Neural cell (in vitro differentiated cells): ENCODE measurements around the gene CRCP. TPM values are rescaled to one million over a fixed set of nuclear protein-coding genes. Genes with fewer than 3 reads are reported as not detected.

Experiments
- H2AFZ ChIP-seq: fragments of 200-600, 300-800 bp; sonication (generic), shearing (Covaris generic); 2 replicates; pipeline ENCODE4 v1.6.0; 2014; ENCODE audit warnings: low read depth, mild to moderate bottlenecking, antibody characterized with exemption, low read length, moderate library complexity
- H3F3A ChIP-seq: fragments of 200-600 bp; shearing (Covaris generic); 2 replicates; pipeline ENCODE4 v1.6.1; 2016; ENCODE audit warnings: mild to moderate bottlenecking, moderate library complexity, mixed read lengths, antibody characterized with exemption, low read length; ENCODE audit not compliant: insufficient read depth, poor library complexity, severe bottlenecking
- H3K27ac ChIP-seq: fragments of 200-600, 300-800 bp; sonication (generic), shearing (Covaris generic); 2 replicates; pipeline ENCODE4 v1.5.1; 2014; ENCODE audit warnings: mild to moderate bottlenecking, low read length, moderate library complexity
- H3K27me3 ChIP-seq: fragments of 300-800, 200-600 bp; sonication (generic), shearing (Covaris generic); 2 replicates; pipeline ENCODE4 v1.6.0; 2014; ENCODE audit warnings: mild to moderate bottlenecking, low read depth, low read length, moderate library complexity; ENCODE audit not compliant: insufficient read depth
- H3K36me3 ChIP-seq: fragments of 300-800, 200-600 bp; sonication (generic), shearing (Covaris generic); 2 replicates; pipeline ENCODE4 v1.5.1; 2014; ENCODE audit warnings: mild to moderate bottlenecking, antibody characterized with exemption, low read length, moderate library complexity; ENCODE audit not compliant: insufficient read depth
- H3K4me2 ChIP-seq: fragments of 300-800, 200-600 bp; sonication (generic), shearing (Covaris generic); 2 replicates; pipeline ENCODE4 v1.6.0; 2014; ENCODE audit warnings: mild to moderate bottlenecking, low read length
- H3K4me3 ChIP-seq: fragments of 300-800, 200-600 bp; sonication (generic), shearing (Covaris generic); 2 replicates; pipeline ENCODE4 v1.5.1; 2014; ENCODE audit warnings: mild to moderate bottlenecking, low read length, moderate library complexity
- H3K79me2 ChIP-seq: fragments of 200-600 bp; shearing (Covaris generic); replicated peaks from 2 replicates; pipeline ENCODE4 v1.6.0; 2014; ENCODE audit warnings: mild to moderate bottlenecking, low read length, moderate library complexity; ENCODE audit not compliant: insufficient read depth
- H3K9ac ChIP-seq: fragments of 300-800, 200-600 bp; sonication (generic), shearing (Covaris generic); 2 replicates; pipeline ENCODE4 v1.6.1; 2016; ENCODE audit warnings: mild to moderate bottlenecking, low read length, mixed read lengths
- H3K9me2 ChIP-seq: fragments of 200-600 bp; shearing (Covaris generic); 2 replicates; pipeline ENCODE4 v1.6.1; 2016; ENCODE audit warnings: mild to moderate bottlenecking, low read length, mixed read lengths; ENCODE audit not compliant: insufficient read depth
- H3K9me3 ChIP-seq: fragments of 200-600, 300-800 bp; sonication (generic), shearing (Covaris generic); 2 replicates; pipeline ENCODE4 v1.6.1; 2016; ENCODE audit warnings: mild to moderate bottlenecking, mixed run types, low read length, moderate library complexity, mixed read lengths
- H4K20me1 ChIP-seq: fragments of 200-600 bp; shearing (Covaris generic); 2 replicates; pipeline ENCODE4 v1.6.1; 2016; ENCODE audit warnings: mild to moderate bottlenecking, mixed run types; ENCODE audit not compliant: insufficient read depth
- EP300 ChIP-seq: fragments of 450-650 bp; conservative IDR thresholded peaks from 2 replicates; pipeline ENCODE4 v1.6.1; 2014; ENCODE audit warnings: antibody characterized with exemption, mild to moderate bottlenecking, moderate library complexity; ENCODE audit not compliant: poor library complexity, severe bottlenecking
- EZH2 ChIP-seq: fragments of 200-600, 300-800 bp; shearing (Covaris generic), sonication (generic); IDR thresholded peaks from 2 replicates; pipeline ENCODE4 v1.6.1; 2014; ENCODE audit warnings: antibody characterized with exemption, low read length, borderline replicate concordance, mild to moderate bottlenecking; ENCODE audit not compliant: insufficient read depth, poor library complexity, severe bottlenecking
- MXI1 ChIP-seq: fragments of 450-650 bp; conservative IDR thresholded peaks from 2 replicates; pipeline ENCODE4 v1.6.1; 2014; ENCODE audit warnings: antibody characterized with exemption, mild to moderate bottlenecking; ENCODE audit not compliant: poor library complexity, severe bottlenecking
- POLR2AphosphoS5 ChIP-seq: IDR thresholded peaks from 2 replicates; pipeline ENCODE4 v1.6.1; 2012
- RAD21 ChIP-seq: fragments of 450-650 bp; conservative IDR thresholded peaks from 2 replicates; pipeline ENCODE4 v1.6.1; 2014; ENCODE audit warnings: antibody characterized with exemption, mild to moderate bottlenecking, moderate library complexity
- REST ChIP-seq: IDR thresholded peaks from 2 replicates; pipeline ENCODE4 v1.6.1; 2012; ENCODE audit warnings: borderline replicate concordance
- SMC3 ChIP-seq: fragments of 450-650 bp; conservative IDR thresholded peaks from 2 replicates; pipeline ENCODE4 v1.6.1; 2014; ENCODE audit warnings: antibody characterized with exemption, mild to moderate bottlenecking, moderate library complexity; ENCODE audit not compliant: poor library complexity
- TAF1 ChIP-seq: IDR thresholded peaks from 2 replicates; pipeline ENCODE4 v1.6.1; 2012; ENCODE audit warnings: low read depth
- polyA plus RNA-seq: library from polyadenylated mRNA; depleted of rRNA; stranded (reverse); fragments of >200 nt; gene quantifications from 2 replicates; pipeline ENCODE4 v1.2.3, GENCODE V29; 2014
- TF ChIP-seq, protein P1 (sequence below): fragments of 450-650 bp; IDR thresholded peaks from 2 replicates; pipeline ENCODE4 v1.5.1; 2014; ENCODE audit warnings: antibody characterized with exemption, mild to moderate bottlenecking, moderate library complexity; ENCODE audit not compliant: poor library complexity, severe bottlenecking

The CRCP gene
- polyA plus RNA-seq, 1 donor from 2014 or later = 53.6 TPM

GRCh38 chr7:66082886-66083415, 31.7 kb upstream of the CRCP start:
- Histone ChIP-seq H3K4me3 (no peak overlapping the region), H2AFZ (no peak overlapping the region), H3F3A (no peaks in the 10 kb centered on the region), H4K20me1 (no peaks in the 10 kb centered on the region), H3K79me2 (no peaks in the 10 kb centered on the region), H3K36me3 (no peaks in the 10 kb centered on the region), H3K9ac (no peak overlapping the region), H3K27ac (no peak overlapping the region), H3K9me2 (no peaks in the 10 kb centered on the region), H3K9me3 (no peaks in the 10 kb centered on the region), H3K4me2 (no peak overlapping the region), H3K27me3 (no peaks in the 10 kb centered on the region)
- TF ChIP-seq RAD21 (no peak), POLR2AphosphoS5 (no peak), MXI1 (no peak), EZH2 (no peak), EP300 (no peak), REST (no peak), TAF1 (no peak), SMC3 (no peak)
- TF ChIP-seq, protein P1, sequence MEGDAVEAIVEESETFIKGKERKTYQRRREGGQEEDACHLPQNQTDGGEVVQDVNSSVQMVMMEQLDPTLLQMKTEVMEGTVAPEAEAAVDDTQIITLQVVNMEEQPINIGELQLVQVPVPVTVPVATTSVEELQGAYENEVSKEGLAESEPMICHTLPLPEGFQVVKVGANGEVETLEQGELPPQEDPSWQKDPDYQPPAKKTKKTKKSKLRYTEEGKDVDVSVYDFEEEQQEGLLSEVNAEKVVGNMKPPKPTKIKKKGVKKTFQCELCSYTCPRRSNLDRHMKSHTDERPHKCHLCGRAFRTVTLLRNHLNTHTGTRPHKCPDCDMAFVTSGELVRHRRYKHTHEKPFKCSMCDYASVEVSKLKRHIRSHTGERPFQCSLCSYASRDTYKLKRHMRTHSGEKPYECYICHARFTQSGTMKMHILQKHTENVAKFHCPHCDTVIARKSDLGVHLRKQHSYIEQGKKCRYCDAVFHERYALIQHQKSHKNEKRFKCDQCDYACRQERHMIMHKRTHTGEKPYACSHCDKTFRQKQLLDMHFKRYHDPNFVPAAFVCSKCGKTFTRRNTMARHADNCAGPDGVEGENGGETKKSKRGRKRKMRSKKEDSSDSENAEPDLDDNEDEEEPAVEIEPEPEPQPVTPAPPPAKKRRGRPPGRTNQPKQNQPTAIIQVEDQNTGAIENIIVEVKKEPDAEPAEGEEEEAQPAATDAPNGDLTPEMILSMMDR = no peak

DNA sequence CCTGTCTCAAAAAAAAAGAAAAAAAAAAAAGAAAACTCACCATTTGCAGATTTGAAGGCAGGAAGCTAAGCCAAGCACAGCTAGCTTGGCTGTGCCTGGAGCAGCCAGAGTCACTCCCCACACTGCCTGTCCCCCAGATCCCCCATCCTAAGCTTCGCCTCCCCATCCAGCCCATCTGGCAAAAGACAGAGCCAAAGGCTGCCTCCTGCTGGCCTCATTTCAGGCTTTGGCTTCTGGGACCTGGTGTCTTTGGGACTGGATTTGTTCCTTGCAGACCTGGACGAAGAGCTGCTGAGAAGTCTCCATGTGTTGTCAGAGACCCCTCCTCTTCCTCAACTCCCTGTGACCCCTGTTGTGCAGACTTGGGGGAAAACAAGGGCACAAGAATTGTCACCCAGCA, 31.0 kb upstream of the CRCP start:
- H3K9me3 ChIP-seq = no peaks in the 10 kb centered on the region
- no peaks in the 10 kb centered on the region for H3K9me2 ChIP-seq
- no peak overlapping the region for H3K4me3 ChIP-seq
- no peak overlapping the region for H3K27ac ChIP-seq
- TF ChIP-seq POLR2AphosphoS5 (no peak), SMC3 (no peak), RAD21 (no peak), EZH2 (no peak), EP300 (no peak)
- TF ChIP-seq, protein P1 = no peak
- no peaks in the 10 kb centered on the region for H3K79me2 ChIP-seq
- no peak overlapping the region for H3K4me2 ChIP-seq
- no peak overlapping the region for H3K9ac ChIP-seq
- H2AFZ ChIP-seq = no peak overlapping the region
- no peaks in the 10 kb centered on the region for H3K27me3 ChIP-seq
- H3K36me3 ChIP-seq = no peaks in the 10 kb centered on the region
- H4K20me1 ChIP-seq = no peaks in the 10 kb centered on the region
- H3F3A ChIP-seq = no peaks in the 10 kb centered on the region
